ENCODE results near the gene NR1H2. TPM values are rescaled to one million over a fixed set of nuclear protein-coding genes. Genes with fewer than 3 reads are reported as not detected.

The NR1H2 gene
- total and polyA plus RNA-seq, 4 donors, result 52.5 to 114 (median 99.9) TPM

DNA sequence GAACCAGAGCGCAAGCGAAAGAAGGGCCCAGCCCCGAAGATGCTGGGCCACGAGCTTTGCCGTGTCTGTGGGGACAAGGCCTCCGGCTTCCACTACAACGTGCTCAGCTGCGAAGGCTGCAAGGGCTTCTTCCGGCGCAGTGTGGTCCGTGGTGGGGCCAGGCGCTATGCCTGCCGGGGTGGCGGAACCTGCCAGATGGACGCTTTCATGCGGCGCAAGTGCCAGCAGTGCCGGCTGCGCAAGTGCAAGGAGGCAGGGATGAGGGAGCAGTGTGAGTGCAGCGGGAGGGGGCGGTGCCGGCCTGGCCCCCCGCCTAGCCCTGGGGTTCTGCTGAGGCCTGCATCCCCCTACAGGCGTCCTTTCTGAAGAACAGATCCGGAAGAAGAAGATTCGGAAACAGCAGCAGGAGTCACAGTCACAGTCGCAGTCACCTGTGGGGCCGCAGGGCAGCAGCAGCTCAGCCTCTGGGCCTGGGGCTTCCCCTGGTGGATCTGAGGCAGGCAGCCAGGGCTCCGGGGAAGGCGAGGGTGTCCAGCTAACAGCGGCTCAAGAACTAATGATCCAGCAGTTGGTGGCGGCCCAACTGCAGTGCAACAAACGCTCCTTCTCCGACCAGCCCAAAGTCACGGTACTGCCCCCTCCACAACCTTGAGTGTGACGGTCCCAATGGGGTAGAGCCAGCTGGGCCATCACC, 2.1 kb downstream of the NR1H2 start:
- ATAC-seq (ENCODE audit: insufficient read depth, low FRiP score), result no peak
- H3K27me3 ChIP-seq (ENCODE audit: control insufficient read depth in 3 of 3, insufficient read depth in 3 of 3, low read length in 2 of 3), result no peaks in the 10 kb centered on the region
- peaks cover 0 to 22% (median 2%) of the 10 kb centered on the region in 5 donors for H3K4me1 ChIP-seq (ENCODE audit: control insufficient read depth in 5 of 5, insufficient read depth in 5 of 5, low read length in 5 of 5)
- no peak overlapping the region for H3K4me3 ChIP-seq
- WGBS, 2 donors, result 95 to 96% methylated on average over 35 to 36 of the region's 36 CpGs
- peaks cover 10 to 50% (median 18%) of the 10 kb centered on the region in 4 donors for H3K36me3 ChIP-seq (ENCODE audit: control insufficient read depth in 4 of 4, insufficient read depth in 4 of 4, low read length in 4 of 4)
- DNase-seq, result no peak
- H3K9me3 ChIP-seq (ENCODE audit: control insufficient read depth in 4 of 4, insufficient read depth in 3 of 4, low read length in 3 of 4), result no peaks in the 10 kb centered on the region
- H3K27ac ChIP-seq (ENCODE audit: low read depth in 1 of 2, low read length in 1 of 2), result no peak overlapping the region
- TF ChIP-seq, protein P1, sequence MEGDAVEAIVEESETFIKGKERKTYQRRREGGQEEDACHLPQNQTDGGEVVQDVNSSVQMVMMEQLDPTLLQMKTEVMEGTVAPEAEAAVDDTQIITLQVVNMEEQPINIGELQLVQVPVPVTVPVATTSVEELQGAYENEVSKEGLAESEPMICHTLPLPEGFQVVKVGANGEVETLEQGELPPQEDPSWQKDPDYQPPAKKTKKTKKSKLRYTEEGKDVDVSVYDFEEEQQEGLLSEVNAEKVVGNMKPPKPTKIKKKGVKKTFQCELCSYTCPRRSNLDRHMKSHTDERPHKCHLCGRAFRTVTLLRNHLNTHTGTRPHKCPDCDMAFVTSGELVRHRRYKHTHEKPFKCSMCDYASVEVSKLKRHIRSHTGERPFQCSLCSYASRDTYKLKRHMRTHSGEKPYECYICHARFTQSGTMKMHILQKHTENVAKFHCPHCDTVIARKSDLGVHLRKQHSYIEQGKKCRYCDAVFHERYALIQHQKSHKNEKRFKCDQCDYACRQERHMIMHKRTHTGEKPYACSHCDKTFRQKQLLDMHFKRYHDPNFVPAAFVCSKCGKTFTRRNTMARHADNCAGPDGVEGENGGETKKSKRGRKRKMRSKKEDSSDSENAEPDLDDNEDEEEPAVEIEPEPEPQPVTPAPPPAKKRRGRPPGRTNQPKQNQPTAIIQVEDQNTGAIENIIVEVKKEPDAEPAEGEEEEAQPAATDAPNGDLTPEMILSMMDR (IDR thresholded peaks at IDR 0.05; ENCODE audit: control extremely low read depth, extremely low read depth), result no peak
- H3K9ac ChIP-seq (ENCODE audit: insufficient read depth in 1 of 2, low read length in 2 of 2), result no peak overlapping the region

DNA sequence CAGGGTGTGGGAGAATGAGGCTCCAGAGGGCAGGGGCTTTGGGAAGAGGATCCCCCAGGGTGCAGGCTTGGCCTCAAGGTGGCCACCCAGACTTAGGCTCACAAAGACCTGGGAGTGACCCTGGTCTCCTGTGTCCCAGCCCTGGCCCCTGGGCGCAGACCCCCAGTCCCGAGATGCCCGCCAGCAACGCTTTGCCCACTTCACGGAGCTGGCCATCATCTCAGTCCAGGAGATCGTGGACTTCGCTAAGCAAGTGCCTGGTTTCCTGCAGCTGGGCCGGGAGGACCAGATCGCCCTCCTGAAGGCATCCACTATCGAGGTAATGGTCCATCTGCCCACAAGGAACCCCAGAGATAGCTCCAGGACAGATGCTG, 2.6 kb downstream of the NR1H2 start:
- Histone ChIP-seq H3K9ac (ENCODE audit: insufficient read depth in 1 of 2, low read length in 2 of 2) (no peak overlapping the region), H3K4me1 (ENCODE audit: control insufficient read depth in 5 of 5, insufficient read depth in 5 of 5, low read length in 5 of 5) (peaks cover 0 to 22% (median 6%) of the 10 kb centered on the region in 5 donors), H3K36me3 (ENCODE audit: control insufficient read depth in 4 of 4, insufficient read depth in 4 of 4, low read length in 4 of 4) (peaks cover 10 to 50% (median 18%) of the 10 kb centered on the region in 4 donors), H3K27ac (ENCODE audit: low read depth in 1 of 2, low read length in 1 of 2) (no peak overlapping the region), H3K27me3 (ENCODE audit: control insufficient read depth in 3 of 3, insufficient read depth in 3 of 3, low read length in 2 of 3) (no peaks in the 10 kb centered on the region), H3K4me3 (no peak overlapping the region), H3K9me3 (ENCODE audit: control insufficient read depth in 4 of 4, insufficient read depth in 3 of 4, low read length in 3 of 4) (no peaks in the 10 kb centered on the region)
- no peak for ATAC-seq (ENCODE audit: insufficient read depth, low FRiP score)
- DNase-seq, result no peak
- TF ChIP-seq, protein P1 (IDR thresholded peaks at IDR 0.05; ENCODE audit: control extremely low read depth, extremely low read depth), result no peak
- WGBS, 2 donors, result 95 to 98% methylated on average over 10 of the region's 10 CpGs

DNA sequence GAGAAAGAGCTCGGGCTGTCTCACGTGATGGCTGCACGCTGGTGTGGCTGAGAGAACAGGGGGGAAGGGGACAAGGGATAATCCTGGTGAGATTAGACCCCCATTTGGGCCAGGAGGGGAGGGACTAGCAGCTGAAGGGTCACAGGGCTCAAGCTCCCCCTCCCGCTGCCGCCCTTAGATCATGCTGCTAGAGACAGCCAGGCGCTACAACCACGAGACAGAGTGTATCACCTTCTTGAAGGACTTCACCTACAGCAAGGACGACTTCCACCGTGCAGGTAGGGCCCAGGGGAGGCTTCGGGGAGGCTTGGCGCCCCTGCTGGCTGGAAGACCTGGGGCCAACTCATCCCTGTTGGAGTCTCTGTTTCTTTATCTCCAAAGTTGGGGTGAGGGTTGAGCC, 3.3 kb downstream of the NR1H2 start:
- no peaks in the 10 kb centered on the region for H3K27me3 ChIP-seq (ENCODE audit: control insufficient read depth in 3 of 3, insufficient read depth in 3 of 3, low read length in 2 of 3)
- no peak overlapping the region for H3K9ac ChIP-seq (ENCODE audit: insufficient read depth in 1 of 2, low read length in 2 of 2)
- H3K27ac ChIP-seq (ENCODE audit: low read depth in 1 of 2, low read length in 1 of 2), result no peak overlapping the region
- WGBS, 2 donors, result 92 to 96% methylated on average over 11 of the region's 11 CpGs
- ATAC-seq (ENCODE audit: insufficient read depth, low FRiP score) (no peak), DNase-seq (no peak)
- H3K4me3 ChIP-seq, result no peak overlapping the region
- peaks cover 10 to 50% (median 18%) of the 10 kb centered on the region in 4 donors for H3K36me3 ChIP-seq (ENCODE audit: control insufficient read depth in 4 of 4, insufficient read depth in 4 of 4, low read length in 4 of 4)
- no peaks in the 10 kb centered on the region for H3K9me3 ChIP-seq (ENCODE audit: control insufficient read depth in 4 of 4, insufficient read depth in 3 of 4, low read length in 3 of 4)
- TF ChIP-seq, protein P1 (IDR thresholded peaks at IDR 0.05; ENCODE audit: control extremely low read depth, extremely low read depth), result no peak
- H3K4me1 ChIP-seq (ENCODE audit: control insufficient read depth in 5 of 5, insufficient read depth in 5 of 5, low read length in 5 of 5), result peaks cover 0 to 22% (median 6%) of the 10 kb centered on the region in 5 donors

Measured in lung (tissue), 12 donors.